HG03571 (cell line): ENCODE measurements around the gene OSGIN1.

ENCODE experiments used
- ATAC-seq: cut with Tn5 transposase; IDR thresholded peaks from one replicate; pipeline ENCODE4 v1.9.1; 2021; ENCODE audit not compliant: unreplicated experiment

The OSGIN1 gene

DNA sequence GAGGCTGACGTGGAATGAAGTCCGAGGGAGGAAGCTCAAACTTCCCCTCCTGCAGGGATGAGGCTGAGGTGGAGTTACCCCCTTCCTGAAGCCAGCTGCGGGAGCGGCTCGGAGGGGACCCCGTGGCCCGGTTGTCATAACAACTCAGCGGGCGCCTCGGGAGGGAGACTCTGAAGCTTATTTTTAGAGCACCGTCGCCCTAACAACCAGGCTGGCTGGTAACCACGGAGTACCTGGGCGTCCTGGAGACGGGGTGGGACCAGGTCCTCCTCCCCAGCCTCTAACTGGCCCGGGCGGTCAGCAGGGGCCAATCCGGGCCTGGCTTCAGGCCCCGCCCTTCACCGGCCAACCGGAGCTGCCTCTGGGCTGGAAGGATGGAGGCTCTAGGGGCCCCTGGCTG lies 42.7 kb downstream of the OSGIN1 start:
- no peak for ATAC-seq

GRCh38 chr16:83996481-83997252 lies 43.6 kb downstream of the OSGIN1 start:
- ATAC-seq = no peak

GRCh38 chr16:83998091-83998490 lies 45.1 kb downstream of the OSGIN1 start:
- ATAC-seq = no peak

DNA sequence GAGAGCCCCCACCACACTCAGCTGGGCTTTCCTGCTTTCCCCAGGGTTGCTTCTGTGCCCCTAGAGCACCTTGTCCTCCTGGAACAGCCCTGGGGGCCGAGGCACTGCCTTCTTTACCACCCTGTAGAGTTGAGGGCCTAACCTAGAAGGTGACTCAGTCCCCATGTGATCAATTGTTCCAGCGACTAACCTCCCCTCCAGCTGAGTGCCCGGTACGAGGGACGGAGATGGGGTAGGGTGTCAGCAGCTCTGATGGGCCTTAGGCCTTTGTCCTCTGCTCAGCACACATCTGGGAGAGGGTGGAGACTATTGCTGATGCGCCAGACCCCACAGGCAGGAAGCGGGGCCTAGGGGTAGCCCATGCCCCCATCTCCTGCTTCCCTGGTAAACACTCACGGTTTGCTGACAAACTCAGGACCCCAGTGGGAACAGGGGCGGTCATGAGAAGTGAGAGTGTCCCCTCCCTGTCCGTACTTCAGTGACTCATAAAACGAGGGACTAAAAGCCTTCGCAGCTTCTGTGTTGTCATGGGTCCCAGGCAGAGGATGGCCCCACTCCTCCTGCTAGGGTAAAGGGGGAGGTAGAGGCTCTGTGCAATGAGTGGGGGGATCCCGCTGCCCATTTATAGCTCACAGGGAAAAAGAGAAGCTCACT lies 48.1 kb downstream of the OSGIN1 start:
- no peak for ATAC-seq

DNA sequence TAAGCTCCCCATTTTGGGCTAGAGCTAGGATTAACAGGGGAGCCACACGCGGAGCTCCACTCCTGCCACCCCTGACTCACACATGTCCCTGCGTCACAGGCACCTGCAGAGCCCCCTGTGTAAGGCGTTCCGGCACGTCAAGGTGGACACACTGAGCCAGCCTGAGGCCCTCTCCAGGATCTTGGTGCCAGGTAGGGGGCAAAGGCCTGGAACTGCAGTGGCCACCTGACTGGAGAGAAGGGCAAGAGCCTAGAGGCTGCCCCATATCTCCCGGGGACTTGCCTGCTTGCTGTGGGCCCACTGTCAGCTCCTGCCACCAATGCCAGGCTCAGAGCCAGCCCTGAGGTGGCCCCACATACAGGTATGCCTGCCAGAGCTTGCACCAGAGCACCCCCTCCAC lies 48.7 kb downstream of the OSGIN1 start:
- ATAC-seq = no peak

DNA sequence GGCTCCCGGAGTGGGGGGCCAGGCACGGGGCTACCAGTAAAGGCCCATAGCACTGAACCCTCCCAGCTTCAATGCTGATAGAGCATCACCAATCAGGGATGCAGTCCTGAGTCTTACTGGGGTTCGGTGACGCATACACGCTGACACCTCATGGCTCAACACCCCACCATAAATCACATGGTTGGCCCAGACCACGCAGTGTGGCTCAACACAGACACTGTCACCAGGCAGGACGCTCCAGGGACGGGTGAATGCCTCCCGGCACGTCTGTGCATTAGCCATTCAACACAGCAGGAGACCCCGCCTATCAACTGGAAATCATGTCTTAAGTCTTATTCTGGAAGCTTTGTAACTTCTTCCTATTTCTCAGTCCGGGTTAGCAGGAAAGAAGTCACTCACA lies 50.0 kb downstream of the OSGIN1 start:
- ATAC-seq = no peak

- no peak for ATAC-seq
Measured at GRCh38 chr16:84004442-84004841, 51.4 kb downstream of the OSGIN1 start.

DNA sequence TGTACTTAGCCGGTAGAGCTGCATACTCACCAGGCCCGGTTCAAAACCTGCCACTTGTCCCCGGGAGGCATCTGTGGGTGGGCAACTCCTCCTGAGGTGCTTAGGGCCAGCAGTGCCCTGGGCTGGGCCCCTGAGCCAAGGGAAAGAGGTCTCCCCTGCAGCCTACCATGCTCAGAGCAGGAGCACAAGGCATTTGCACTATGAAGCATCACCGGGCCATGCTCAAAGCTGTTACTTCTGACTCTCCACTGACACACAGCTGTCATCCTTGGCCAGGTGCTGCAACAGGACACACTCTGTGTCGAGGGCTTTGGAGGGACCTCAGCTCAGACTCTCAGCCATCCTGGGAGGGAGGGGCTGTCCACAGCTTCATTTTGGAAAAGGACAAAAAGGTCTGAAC lies 52.4 kb downstream of the OSGIN1 start:
- ATAC-seq = no peak

DNA sequence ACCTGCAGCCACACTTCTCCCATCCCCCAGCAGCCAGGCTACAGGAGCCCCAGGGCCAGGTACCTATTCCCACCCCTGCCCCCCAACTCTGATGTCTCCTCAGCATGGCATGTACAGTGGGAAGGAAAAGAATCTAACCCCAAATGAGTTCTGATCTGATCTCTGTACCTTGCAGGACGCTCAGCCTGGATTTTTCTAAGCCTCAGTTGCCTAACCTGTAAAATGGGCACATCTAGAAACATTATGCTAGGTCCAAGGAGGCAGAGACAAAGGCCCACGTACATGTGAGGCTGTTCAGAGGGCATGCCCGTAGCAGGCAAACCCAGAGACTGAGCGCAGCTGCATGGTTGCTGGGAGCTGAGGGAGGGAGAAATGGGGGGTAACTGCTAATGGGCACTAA lies 54.5 kb downstream of the OSGIN1 start:
- ATAC-seq = no peak

GRCh38 chr16:84007965-84008364 lies 54.9 kb downstream of the OSGIN1 start:
- ATAC-seq = no peak

GRCh38 chr16:84009282-84009681 lies 56.2 kb downstream of the OSGIN1 start:
- no peak for ATAC-seq

DNA sequence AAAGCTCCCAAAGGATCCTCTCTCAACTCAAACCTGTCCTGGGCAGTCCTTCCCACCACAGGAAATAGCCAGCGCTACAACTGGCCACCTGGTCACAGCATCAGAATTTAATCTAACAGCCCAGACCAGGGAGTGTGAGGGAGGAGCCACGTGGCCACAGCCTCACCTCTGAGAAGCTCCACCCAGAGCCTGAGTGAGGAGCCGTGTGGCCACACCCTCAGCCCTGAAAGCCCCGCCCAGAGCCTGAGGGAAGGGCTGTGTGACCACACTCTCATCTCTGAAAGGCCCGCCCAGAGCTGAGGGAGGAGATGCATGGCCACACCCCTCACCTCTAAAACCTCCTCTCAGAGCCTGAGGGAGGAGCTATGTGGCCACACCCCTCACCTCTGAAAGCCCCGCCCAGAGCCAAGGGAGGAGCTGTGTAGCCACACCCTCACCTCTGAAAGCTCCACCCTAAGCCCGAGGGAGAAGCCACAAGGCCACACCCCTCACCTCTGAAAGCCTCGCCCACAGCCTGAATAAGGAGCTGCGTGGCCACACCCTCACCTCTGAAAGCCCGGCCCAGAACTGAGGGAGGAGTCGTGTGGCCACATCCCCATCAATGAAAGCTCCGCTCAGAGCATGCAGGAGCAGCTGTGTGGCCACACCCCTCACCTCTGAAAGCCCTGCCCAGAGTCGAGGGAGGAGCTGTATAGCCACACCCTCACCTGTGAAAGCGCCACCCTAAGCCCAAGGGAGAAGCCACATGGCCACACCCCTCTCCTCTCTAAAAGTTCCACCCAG lies 60.9 kb downstream of the OSGIN1 start:
- peak; percentile 76 for ATAC-seq

- no peak for ATAC-seq
Measured at GRCh38 chr16:84014570-84015327, 61.7 kb downstream of the OSGIN1 start.

DNA sequence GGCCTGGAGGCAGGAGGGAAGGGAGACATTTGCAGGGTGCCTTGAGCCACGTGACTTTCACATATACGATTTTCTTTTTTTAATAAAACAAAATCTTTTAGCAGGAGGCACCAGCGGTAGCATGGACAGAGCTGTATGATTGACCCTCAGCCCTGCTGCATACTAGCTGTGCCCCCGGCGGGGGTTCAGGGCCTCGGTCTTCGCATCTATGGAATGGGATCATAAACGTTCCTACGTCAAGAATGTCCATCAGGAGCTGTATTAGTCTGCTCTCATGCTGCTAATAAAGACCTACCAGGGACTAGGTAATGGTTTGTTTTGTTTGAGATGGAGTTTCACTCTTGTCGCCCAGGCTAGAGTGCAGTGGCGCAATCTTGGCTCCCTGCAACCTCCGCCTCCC lies 62.4 kb downstream of the OSGIN1 start:
- ATAC-seq = no peak
